ENCODE measurements around the gene LPP. TPM values are rescaled to one million over a fixed set of nuclear protein-coding genes. Genes with fewer than 3 reads are reported as not detected.

The LPP gene
- total and polyA plus RNA-seq, 2 donors from 2014 or later: 6.7 to 233 TPM

GRCh38 chr3:188232656-188233055 is 78.7 kb downstream of the LPP start:
- H3K36me3 ChIP-seq (ENCODE audit: control insufficient read depth in 2 of 3, insufficient read depth in 3 of 3, low read length in 3 of 3): peaks cover 0 to 2% (median 0%) of the 10 kb centered on the region in 3 donors
- H3K27me3 ChIP-seq (ENCODE audit: control insufficient read depth, insufficient read depth, low read length): no peaks in the 10 kb centered on the region
- H3K4me3 ChIP-seq (ENCODE audit: low read length in 3 of 3): no peak overlapping the region
- H3K9me3 ChIP-seq (ENCODE audit: control insufficient read depth in 2 of 3, insufficient read depth in 1 of 3, low read length in 3 of 3): no peaks in the 10 kb centered on the region
- H3K4me1 ChIP-seq (ENCODE audit: control insufficient read depth in 2 of 3, insufficient read depth in 2 of 3, low read depth in 1 of 3, low read length in 3 of 3): peaks cover 0 to 2% (median 0%) of the 10 kb centered on the region in 3 donors
- DNase-seq (no peak), FAIRE-seq (no peak)
- no peak for TF ChIP-seq CTCF (IDR thresholded peaks at IDR 0.05; ENCODE audit: borderline replicate concordance, extremely low read depth, insufficient read depth)
- no peak overlapping the region for H3K27ac ChIP-seq (ENCODE audit: low read depth in 2 of 2, low read length in 2 of 2)
- intact Hi-C loops (cut with DNase I): no loop called here
- no peak overlapping the region for H3K9ac ChIP-seq (ENCODE audit: low read length in 3 of 3)

- H3K27ac ChIP-seq (ENCODE audit: low read depth in 2 of 2, low read length in 2 of 2): no peak overlapping the region
- no peak for DNase-seq
- no peak for FAIRE-seq
- H3K9ac ChIP-seq (ENCODE audit: low read length in 3 of 3): no peak overlapping the region
- no peaks in the 10 kb centered on the region for H3K27me3 ChIP-seq (ENCODE audit: control insufficient read depth, insufficient read depth, low read length)
- TF ChIP-seq CTCF (IDR thresholded peaks at IDR 0.05; ENCODE audit: borderline replicate concordance, extremely low read depth, insufficient read depth): no peak
- intact Hi-C loops (cut with DNase I): no loop called here
- no peaks in the 10 kb centered on the region for H3K9me3 ChIP-seq (ENCODE audit: control insufficient read depth in 2 of 3, insufficient read depth in 1 of 3, low read length in 3 of 3)
- H3K36me3 ChIP-seq (ENCODE audit: control insufficient read depth in 2 of 3, insufficient read depth in 3 of 3, low read length in 3 of 3): peaks cover 0 to 2% (median 0%) of the 10 kb centered on the region in 3 donors
- H3K4me3 ChIP-seq (ENCODE audit: low read length in 3 of 3): no peak overlapping the region
- H3K4me1 ChIP-seq (ENCODE audit: control insufficient read depth in 2 of 3, insufficient read depth in 2 of 3, low read depth in 1 of 3, low read length in 3 of 3): peaks cover 0 to under 1% (median 0%) of the 10 kb centered on the region in 3 donors
Observed at GRCh38 chr3:188233320-188233719, 79.4 kb downstream of the LPP start.

GRCh38 chr3:188234132-188234531 is 80.2 kb downstream of the LPP start:
- Histone ChIP-seq H3K36me3 (ENCODE audit: control insufficient read depth in 2 of 3, insufficient read depth in 3 of 3, low read length in 3 of 3) (no peaks in the 10 kb centered on the region), H3K4me3 (ENCODE audit: low read length in 3 of 3) (no peak overlapping the region), H3K27me3 (ENCODE audit: control insufficient read depth, insufficient read depth, low read length) (no peaks in the 10 kb centered on the region), H3K9me3 (ENCODE audit: control insufficient read depth in 2 of 3, insufficient read depth in 1 of 3, low read length in 3 of 3) (no peaks in the 10 kb centered on the region), H3K27ac (ENCODE audit: low read depth in 2 of 2, low read length in 2 of 2) (no peak overlapping the region), H3K4me1 (ENCODE audit: control insufficient read depth in 2 of 3, insufficient read depth in 2 of 3, low read depth in 1 of 3, low read length in 3 of 3) (no peaks in the 10 kb centered on the region), H3K9ac (ENCODE audit: low read length in 3 of 3) (no peak overlapping the region)
- FAIRE-seq (no peak), DNase-seq (no peak)
- no peak for TF ChIP-seq CTCF (IDR thresholded peaks at IDR 0.05; ENCODE audit: borderline replicate concordance, extremely low read depth, insufficient read depth)
- intact Hi-C loops (cut with DNase I): no loop called here

- intact Hi-C loops (cut with DNase I): no loop called here
- H3K9me3 ChIP-seq (ENCODE audit: control insufficient read depth in 2 of 3, insufficient read depth in 1 of 3, low read length in 3 of 3): no peaks in the 10 kb centered on the region
- DNase-seq (no peak), FAIRE-seq (no peak)
- H3K4me1 ChIP-seq (ENCODE audit: control insufficient read depth in 2 of 3, insufficient read depth in 2 of 3, low read depth in 1 of 3, low read length in 3 of 3): no peaks in the 10 kb centered on the region
- no peak overlapping the region for H3K27ac ChIP-seq (ENCODE audit: low read depth in 2 of 2, low read length in 2 of 2)
- H3K9ac ChIP-seq (ENCODE audit: low read length in 3 of 3): no peak overlapping the region
- H3K4me3 ChIP-seq (ENCODE audit: low read length in 3 of 3): no peak overlapping the region
- no peak for TF ChIP-seq CTCF (IDR thresholded peaks at IDR 0.05; ENCODE audit: borderline replicate concordance, extremely low read depth, insufficient read depth)
- no peaks in the 10 kb centered on the region for H3K27me3 ChIP-seq (ENCODE audit: control insufficient read depth, insufficient read depth, low read length)
- H3K36me3 ChIP-seq (ENCODE audit: control insufficient read depth in 2 of 3, insufficient read depth in 3 of 3, low read length in 3 of 3): no peaks in the 10 kb centered on the region
Observed at GRCh38 chr3:188236271-188236670, 82.3 kb downstream of the LPP start.

Measured in kidney (tissue), 14 donors.